ENCODE measurements around the gene CLTB. TPM values are rescaled to one million over a fixed set of nuclear protein-coding genes. Genes with fewer than 3 reads are reported as not detected.

The CLTB gene
- polyA plus RNA-seq, 3 donors, result 63.2 to 87.6 (median 75.2) TPM

GRCh38 chr5:176353533-176353932, 62.8 kb downstream of the CLTB start:
- H3K79me2 ChIP-seq (ENCODE audit: insufficient read depth, low read length), result peaks cover 15% of the 10 kb centered on the region
- H3K27ac Mint-ChIP-seq, result no peak overlapping the region

GRCh38 chr5:176352116-176352878, 64.0 kb downstream of the CLTB start:
- peaks cover 20% of the 10 kb centered on the region for H4K20me1 ChIP-seq (ENCODE audit: insufficient read depth, low read length)
- Mint-ChIP-seq H3K27me3 (ENCODE audit: low read depth in 3 of 3) (no peaks in the 10 kb centered on the region), H3K36me3 (peaks cover 75 to 96% of the 10 kb centered on the region in 2 donors), H3K4me1 (no peaks in the 10 kb centered on the region), H3K9me3 (no peaks in the 10 kb centered on the region), H3K4me3 (no peak overlapping the region), H3K27ac (peak overlapping the region in 3 of 7 donors; percentile 5 to 33 (median 10))
- H3K27ac ChIP-seq (ENCODE audit: low read depth in 1 of 2, low read length in 2 of 2), result no peak overlapping the region
- H3K9me3 ChIP-seq (replicated peaks in 1 of 2; ENCODE audit: control insufficient read depth in 1 of 2, insufficient read depth in 1 of 2, low read length in 2 of 2), result no peaks in the 10 kb centered on the region
- no peak overlapping the region for H3K9ac ChIP-seq (ENCODE audit: insufficient read depth, low read length, poor library complexity, severe bottlenecking)
- H3K4me1 ChIP-seq (ENCODE audit: control insufficient read depth in 1 of 2, insufficient read depth in 2 of 2, low read length in 2 of 2), result no peaks in the 10 kb centered on the region
- no peak overlapping the region for H3K4me3 ChIP-seq (replicated peaks in 1 of 3; ENCODE audit: low read depth in 2 of 3, low read length in 3 of 3)
- no peak for DNase-seq
- H3K36me3 ChIP-seq (replicated peaks in 1 of 2; ENCODE audit: control insufficient read depth in 1 of 2, insufficient read depth in 2 of 2, low read length in 2 of 2), result peaks cover 80 to 100% of the 10 kb centered on the region in 2 donors
- TF ChIP-seq, protein P1, sequence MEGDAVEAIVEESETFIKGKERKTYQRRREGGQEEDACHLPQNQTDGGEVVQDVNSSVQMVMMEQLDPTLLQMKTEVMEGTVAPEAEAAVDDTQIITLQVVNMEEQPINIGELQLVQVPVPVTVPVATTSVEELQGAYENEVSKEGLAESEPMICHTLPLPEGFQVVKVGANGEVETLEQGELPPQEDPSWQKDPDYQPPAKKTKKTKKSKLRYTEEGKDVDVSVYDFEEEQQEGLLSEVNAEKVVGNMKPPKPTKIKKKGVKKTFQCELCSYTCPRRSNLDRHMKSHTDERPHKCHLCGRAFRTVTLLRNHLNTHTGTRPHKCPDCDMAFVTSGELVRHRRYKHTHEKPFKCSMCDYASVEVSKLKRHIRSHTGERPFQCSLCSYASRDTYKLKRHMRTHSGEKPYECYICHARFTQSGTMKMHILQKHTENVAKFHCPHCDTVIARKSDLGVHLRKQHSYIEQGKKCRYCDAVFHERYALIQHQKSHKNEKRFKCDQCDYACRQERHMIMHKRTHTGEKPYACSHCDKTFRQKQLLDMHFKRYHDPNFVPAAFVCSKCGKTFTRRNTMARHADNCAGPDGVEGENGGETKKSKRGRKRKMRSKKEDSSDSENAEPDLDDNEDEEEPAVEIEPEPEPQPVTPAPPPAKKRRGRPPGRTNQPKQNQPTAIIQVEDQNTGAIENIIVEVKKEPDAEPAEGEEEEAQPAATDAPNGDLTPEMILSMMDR (IDR thresholded peaks at IDR 0.05), result no peak
- peaks cover 15% of the 10 kb centered on the region for H3K79me2 ChIP-seq (ENCODE audit: insufficient read depth, low read length)
- 73% methylated on average over 2 of the region's 5 CpGs for WGBS (ENCODE audit: insufficient coverage)
- H3K4me2 ChIP-seq (replicated peaks; ENCODE audit: extremely low read depth, low read length, poor library complexity, severe bottlenecking), result no peak overlapping the region
- intact Hi-C loops (cut with micrococcal nuclease), result no loop called here
- no peaks in the 10 kb centered on the region for H3K27me3 ChIP-seq (ENCODE audit: control insufficient read depth in 2 of 2, insufficient read depth in 2 of 2, low read length in 2 of 2)
- H2AFZ ChIP-seq (ENCODE audit: insufficient read depth, low read depth, low read length, poor library complexity, severe bottlenecking), result no peak overlapping the region

More at GRCh38 chr5:176353533-176353932, 62.8 kb downstream of the CLTB start:
- no peaks in the 10 kb centered on the region for H3K4me1 Mint-ChIP-seq
- no peak overlapping the region for H3K9ac ChIP-seq (ENCODE audit: insufficient read depth, low read length, poor library complexity, severe bottlenecking)
- TF ChIP-seq, protein P1 (IDR thresholded peaks at IDR 0.05), result no peak
- peaks cover 25% of the 10 kb centered on the region for H4K20me1 ChIP-seq (ENCODE audit: insufficient read depth, low read length)
- DNase-seq, result no peak
- no peak overlapping the region for H2AFZ ChIP-seq (ENCODE audit: insufficient read depth, low read depth, low read length, poor library complexity, severe bottlenecking)
- no peak overlapping the region for H3K4me3 Mint-ChIP-seq
- peaks cover 69 to 96% of the 10 kb centered on the region in 2 donors for H3K36me3 Mint-ChIP-seq
- WGBS (ENCODE audit: insufficient coverage), result 98% methylated on average over 4 of the region's 4 CpGs
- no peak overlapping the region for H3K27ac ChIP-seq (ENCODE audit: low read depth in 1 of 2, low read length in 2 of 2)
- no peaks in the 10 kb centered on the region for H3K4me1 ChIP-seq (ENCODE audit: control insufficient read depth in 1 of 2, insufficient read depth in 2 of 2, low read length in 2 of 2)
- H3K4me3 ChIP-seq (replicated peaks in 1 of 3; ENCODE audit: low read depth in 2 of 3, low read length in 3 of 3), result no peak overlapping the region
- H3K36me3 ChIP-seq (replicated peaks in 1 of 2; ENCODE audit: control insufficient read depth in 1 of 2, insufficient read depth in 2 of 2, low read length in 2 of 2), result peaks cover 71 to 100% of the 10 kb centered on the region in 2 donors
- no peak overlapping the region for H3K4me2 ChIP-seq (replicated peaks; ENCODE audit: extremely low read depth, low read length, poor library complexity, severe bottlenecking)
- intact Hi-C loops (cut with micrococcal nuclease), result no loop called here
- no peaks in the 10 kb centered on the region for H3K27me3 Mint-ChIP-seq (ENCODE audit: low read depth in 3 of 3)
- H3K9me3 ChIP-seq (replicated peaks in 1 of 2; ENCODE audit: control insufficient read depth in 1 of 2, insufficient read depth in 1 of 2, low read length in 2 of 2), result no peaks in the 10 kb centered on the region
- H3K9me3 Mint-ChIP-seq, result no peaks in the 10 kb centered on the region
- no peaks in the 10 kb centered on the region for H3K27me3 ChIP-seq (ENCODE audit: control insufficient read depth in 2 of 2, insufficient read depth in 2 of 2, low read length in 2 of 2)
